GM23338 (cell line): ENCODE results near the gene KIF2C. TPM values are rescaled to one million over a fixed set of nuclear protein-coding genes. Genes with fewer than 3 reads are reported as not detected.

Experiments
- ATAC-seq: fragments of 200-7000 bp; cut with Tn5 transposase; 3 replicates; pipeline ENCODE4 v1.9.1; 2020
- DNase-seq: peaks from one replicate; pipeline ENCODE4 v3.0.0-alpha.2; 2015; ENCODE audit warnings: low spot score
- H2AFZ ChIP-seq: fragments of 200-600 bp; sonication (generic); 2 replicates; pipeline ENCODE4 v1.8.0; 2016; ENCODE audit warnings: antibody characterized with exemption, mild to moderate bottlenecking, moderate library complexity
- H3F3A ChIP-seq: fragments of 200-600 bp; sonication (generic); replicated peaks from 2 replicates; pipeline ENCODE4 v1.8.0; 2017; ENCODE audit warnings: antibody characterized with exemption, mixed run types, low read depth
- H3K27ac ChIP-seq: fragments of 200-600 bp; sonication (generic); 2 replicates; pipeline ENCODE4 v1.6.1; 2016; ENCODE audit warnings: low read depth
- H3K27me3 ChIP-seq: fragments of 200-600 bp; sonication (generic); 2 replicates; pipeline ENCODE4 v1.8.0; 2016; ENCODE audit warnings: mild to moderate bottlenecking, mixed run types, moderate library complexity; ENCODE audit not compliant: insufficient read depth
- H3K36me3 ChIP-seq: fragments of 200-600 bp; sonication (generic); 2 replicates; pipeline ENCODE4 v1.8.0; 2016; ENCODE audit warnings: mild to moderate bottlenecking; ENCODE audit not compliant: insufficient read depth
- H3K4me1 ChIP-seq: fragments of 200-600 bp; sonication (generic); 2 replicates; pipeline ENCODE4 v1.8.0; 2016; ENCODE audit warnings: mild to moderate bottlenecking, moderate library complexity; ENCODE audit not compliant: insufficient read depth
- H3K4me2 ChIP-seq: fragments of 200-600 bp; sonication (generic); 2 replicates; pipeline ENCODE4 v1.7.1; 2017; ENCODE audit warnings: mixed run types
- H3K4me3 ChIP-seq: fragments of 200-600 bp; sonication (generic); 2 replicates; pipeline ENCODE4 v1.6.1; 2016; ENCODE audit warnings: mixed run types
- H3K79me2 ChIP-seq: fragments of 200-600 bp; sonication (generic); replicated peaks from 2 replicates; pipeline ENCODE4 v1.8.0; 2017; ENCODE audit warnings: mild to moderate bottlenecking; ENCODE audit not compliant: insufficient read depth
- H3K9me2 ChIP-seq: fragments of 200-600 bp; sonication (generic); 2 replicates; pipeline ENCODE4 v1.8.0; 2017; ENCODE audit not compliant: insufficient read depth
- H4K20me1 ChIP-seq: fragments of 200-600 bp; sonication (generic); replicated peaks from 2 replicates; pipeline ENCODE4 v1.8.0; 2017; ENCODE audit warnings: mild to moderate bottlenecking; ENCODE audit not compliant: insufficient read depth
- H3K27ac Mint-ChIP-seq: 2 replicates; pipeline ENCODE4 v1.8.0; 2020; ENCODE audit warnings: inconsistent platforms, mild to moderate bottlenecking, moderate library complexity, mixed read lengths
- H3K27me3 Mint-ChIP-seq: 3 replicates; pipeline ENCODE4 v1.8.0; 2022; ENCODE audit warnings: low read depth, mild to moderate bottlenecking, moderate library complexity, mixed read lengths, inconsistent platforms; ENCODE audit not compliant: insufficient read depth, poor library complexity
- H3K36me3 Mint-ChIP-seq: 3 replicates; pipeline ENCODE4 v1.8.0; 2021; ENCODE audit warnings: low read depth, mild to moderate bottlenecking, inconsistent platforms, moderate library complexity, mixed read lengths
- H3K4me1 Mint-ChIP-seq: 3 replicates; pipeline ENCODE4 v1.8.0; 2020; ENCODE audit warnings: mild to moderate bottlenecking, inconsistent platforms, mixed read lengths
- H3K4me3 Mint-ChIP-seq: 3 replicates; pipeline ENCODE4 v1.8.0; 2021; ENCODE audit warnings: moderate library complexity, mild to moderate bottlenecking, inconsistent platforms, mixed read lengths
- H3K9me3 Mint-ChIP-seq: 3 replicates; pipeline ENCODE4 v1.8.0; 2020; ENCODE audit warnings: moderate library complexity, mild to moderate bottlenecking, inconsistent platforms, mixed read lengths
- CREB1 ChIP-seq: fragments of 250-450 bp; sonication (Bioruptor Pico); IDR thresholded peaks from 2 replicates; pipeline ENCODE4 v1.5.0; 2020; ENCODE audit warnings: low read depth, mild to moderate bottlenecking, moderate library complexity
- CTCF ChIP-seq, 2 experiments: fragments of 200-600 bp in 1 of 2; sonication (generic) in 1 of 2; conservative IDR thresholded peaks; 2 replicates each; pipeline versions ENCODE4 v1.5.1 to v1.6.1; 2016 to 2017; ENCODE audit warnings: antibody characterized with exemption in 2 of 2, low read depth in 2 of 2, mild to moderate bottlenecking in 2 of 2, moderate library complexity in 1 of 2
- EZH2 ChIP-seq: fragments of 200-600 bp; sonication (generic); IDR thresholded peaks from one replicate; pipeline ENCODE4 v1.8.0; 2017; ENCODE audit warnings: antibody characterized with exemption, mild to moderate bottlenecking, low read depth; ENCODE audit not compliant: unreplicated experiment
- EZH2phosphoT487 ChIP-seq: fragments of 200-600 bp; sonication (generic); IDR thresholded peaks from one replicate; pipeline ENCODE4 v1.8.1; 2018; ENCODE audit warnings: antibody characterized with exemption; ENCODE audit not compliant: unreplicated experiment
- JUNB ChIP-seq: IDR thresholded peaks from one replicate; pipeline ENCODE4 v1.6.1; 2016; ENCODE audit warnings: antibody characterized with exemption; ENCODE audit not compliant: unreplicated experiment
- NANOG ChIP-seq: IDR thresholded peaks from 2 replicates; pipeline ENCODE4 v1.6.1; 2016; ENCODE audit warnings: antibody characterized with exemption, borderline replicate concordance
- POLR2AphosphoS5 ChIP-seq: IDR thresholded peaks from 2 replicates; pipeline ENCODE4 v1.6.1; 2016; ENCODE audit warnings: antibody characterized with exemption, low read depth
- REST ChIP-seq: IDR thresholded peaks from one replicate; pipeline ENCODE4 v1.6.1; 2018; ENCODE audit warnings: antibody characterized with exemption; ENCODE audit not compliant: unreplicated experiment
- STAT1 ChIP-seq: IDR thresholded peaks from one replicate; pipeline ENCODE4 v1.6.1; 2016; ENCODE audit warnings: antibody characterized with exemption; ENCODE audit not compliant: unreplicated experiment
- ZNF114 ChIP-seq: fragments of 250-450 bp; sonication (Bioruptor Pico); IDR thresholded peaks from 2 replicates; pipeline ENCODE4 v1.5.0; 2020; ENCODE audit warnings: mild to moderate bottlenecking, moderate library complexity
- ZNF331 ChIP-seq: fragments of 250-450 bp; sonication (Bioruptor Pico); IDR thresholded peaks from 2 replicates; pipeline ENCODE4 v1.5.0; 2020; ENCODE audit warnings: low read depth, mild to moderate bottlenecking, moderate library complexity
- ZNF462 ChIP-seq: fragments of 250-450 bp; sonication (Bioruptor Pico); IDR thresholded peaks from 2 replicates; pipeline ENCODE4 v1.5.0; 2020; ENCODE audit warnings: mild to moderate bottlenecking, moderate library complexity
- polyA plus RNA-seq: library from polyadenylated mRNA; unstranded; fragments of >200 nt; fragmentation: Nextera tagmentation; extraction: Ambion mirVana; gene quantifications from 2 replicates; pipeline ENCODE4 v1.2.1, GENCODE V29; 2016
- total RNA-seq: library from RNA; depleted of rRNA; stranded (reverse); fragments of >200 nt; shearing (Covaris generic); gene quantifications from 2 replicates; pipeline ENCODE4 v1.2.3, GENCODE V29; 2014

KIF2C gene
- total and polyA plus RNA-seq, 2 experiments from 2014 or later: 38.0 to 62.9 TPM

GRCh38 chr1:44695671-44696070, 44.0 kb upstream of the KIF2C start (continued):
- TF ChIP-seq CTCF (conservative IDR thresholded peaks at IDR 0.05; ENCODE audit: low read depth in 2 of 2): no peak

DNA sequence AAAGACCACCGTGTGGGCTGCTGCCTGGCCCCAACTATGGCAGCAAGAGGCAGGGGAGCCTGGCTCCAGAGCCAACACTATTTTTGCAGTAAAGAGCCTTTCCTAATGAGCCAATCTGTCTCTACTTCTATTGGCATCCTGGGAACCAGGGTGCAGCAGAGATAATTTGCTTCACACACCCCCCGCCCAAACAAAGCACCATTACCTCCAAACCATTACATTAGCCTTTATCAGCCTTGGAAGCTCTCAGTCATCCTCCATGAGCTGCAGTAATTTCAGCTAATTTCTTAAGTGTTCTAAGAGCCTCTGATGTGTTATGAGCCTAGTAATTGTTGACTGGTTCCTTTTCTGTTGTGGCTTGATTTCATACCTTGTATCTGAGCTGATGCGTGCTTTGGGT, 43.5 kb upstream of the KIF2C start:
- ATAC-seq: no peak
- Histone ChIP-seq H3K36me3 (no peaks in the 10 kb centered on the region), H3K4me2 (no peak overlapping the region), H3K79me2 (no peaks in the 10 kb centered on the region), H3K27me3 (no peaks in the 10 kb centered on the region), H3K27ac (no peak overlapping the region), H3K4me3 (no peak overlapping the region), H2AFZ (no peak overlapping the region), H3F3A (no peaks in the 10 kb centered on the region), H3K4me1 (no peaks in the 10 kb centered on the region), H4K20me1 (no peaks in the 10 kb centered on the region), H3K9me2 (no peaks in the 10 kb centered on the region)
- Mint-ChIP-seq H3K4me3 (no peak overlapping the region), H3K27me3 (peaks cover 4% of the 10 kb centered on the region), H3K9me3 (no peaks in the 10 kb centered on the region), H3K27ac (no peak overlapping the region), H3K36me3 (no peaks in the 10 kb centered on the region), H3K4me1 (no peaks in the 10 kb centered on the region)
- TF ChIP-seq REST (no peak), EZH2phosphoT487 (no peak), ZNF331 (no peak), ZNF114 (CRISPR knock-in tag) (no peak), NANOG (no peak), EZH2 (no peak), ZNF462 (CRISPR knock-in tag) (no peak), CREB1 (CRISPR knock-in tag) (no peak), CTCF (conservative IDR thresholded peaks at IDR 0.05; ENCODE audit: low read depth in 2 of 2) (no peak), JUNB (no peak), STAT1 (no peak), POLR2AphosphoS5 (no peak)
- DNase-seq: no peak
